GM12892 (cell line): ENCODE results near the gene KCNA4. TPM values are rescaled to one million over a fixed set of nuclear protein-coding genes. Genes with fewer than 3 reads are reported as not detected.
"Not testable (repeated sequence)": the region's sequence is repeated elsewhere in the genome, so short reads cannot be mapped to it uniquely, and the experiment has no call there.

ENCODE experiments used
- DNase-seq: peaks from one replicate; pipeline ENCODE4 v3.0.0; 2011; ENCODE audit not compliant: insufficient read length
- FAIRE-seq: peaks from 2 replicates; lab custom pipeline; 2011; peaks lifted over from hg19 to GRCh38; lab: Jason Lieb, UNC
- POLR2A ChIP-seq: IDR thresholded peaks from 2 replicates; pipeline ENCODE4 v1.6.1; 2011; ENCODE audit warnings: low read depth, low read length, control low read depth
- POLR2AphosphoS5 ChIP-seq: IDR thresholded peaks from 2 replicates; pipeline ENCODE4 v1.6.1; 2011; ENCODE audit warnings: low read depth, low read length, control low read depth
- TAF1 ChIP-seq: IDR thresholded peaks from 2 replicates; pipeline ENCODE4 v1.6.1; 2011; ENCODE audit warnings: low read depth, mild to moderate bottlenecking, control low read depth, low read length, borderline replicate concordance
- polyA plus RNA-seq: library from polyadenylated mRNA; unstranded; fragments of >200 nt; gene quantifications from one replicate; pipeline ENCODE4 v1.2.1, GENCODE V29; 2012; ENCODE audit warnings: missing spikeins, inconsistent platforms; ENCODE audit not compliant: missing spikeins

KCNA4 gene
- not detected for polyA plus RNA-seq

DNA sequence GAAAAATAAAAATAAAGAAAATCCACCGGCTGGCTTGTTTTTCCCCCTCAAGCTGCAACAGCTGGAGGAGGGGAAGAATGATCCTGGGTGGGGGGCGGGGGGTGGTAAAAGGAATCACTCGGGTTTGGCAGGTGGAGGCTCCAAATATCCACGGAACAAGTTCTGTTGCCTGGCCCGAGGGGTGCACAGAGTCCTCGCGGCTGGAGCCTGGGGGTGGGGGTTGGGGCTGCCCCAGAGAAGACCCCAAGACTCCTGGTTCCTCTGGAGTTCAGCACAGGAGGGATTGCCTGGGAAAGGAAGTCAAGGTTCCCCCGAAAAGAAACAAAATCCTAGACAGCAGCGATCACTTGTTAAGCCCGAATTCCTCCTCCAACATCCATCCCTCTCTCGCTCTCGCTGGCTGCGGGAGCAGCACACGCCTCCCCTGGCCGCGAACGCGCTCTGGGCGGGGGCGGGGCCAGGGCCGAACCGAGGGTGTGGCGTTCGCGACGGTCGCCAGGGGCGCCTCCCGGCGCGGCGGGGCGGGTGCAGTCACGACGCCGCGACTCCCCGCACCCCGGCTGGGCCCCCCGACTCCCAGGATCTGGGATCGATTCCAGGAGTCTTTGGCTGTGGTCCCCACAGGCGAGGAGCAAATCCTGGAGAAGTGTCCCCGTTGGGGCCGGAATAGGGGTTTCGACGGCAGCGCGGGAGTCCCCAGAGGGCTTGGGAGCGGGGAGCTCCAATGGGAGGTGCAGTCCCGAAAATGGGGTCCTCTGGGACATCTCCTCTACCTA lies at the start of gene KCNA4:
Gene KCNA4 (minus strand): TSS at position 443 of the 776 bp plus-strand sequence. CDS start 4,352 bp downstream, outside the sequence.
- TF ChIP-seq POLR2AphosphoS5 (no peak), TAF1 (no peak), POLR2A (no peak)
- DNase-seq = no peak
- FAIRE-seq = no peak

DNA sequence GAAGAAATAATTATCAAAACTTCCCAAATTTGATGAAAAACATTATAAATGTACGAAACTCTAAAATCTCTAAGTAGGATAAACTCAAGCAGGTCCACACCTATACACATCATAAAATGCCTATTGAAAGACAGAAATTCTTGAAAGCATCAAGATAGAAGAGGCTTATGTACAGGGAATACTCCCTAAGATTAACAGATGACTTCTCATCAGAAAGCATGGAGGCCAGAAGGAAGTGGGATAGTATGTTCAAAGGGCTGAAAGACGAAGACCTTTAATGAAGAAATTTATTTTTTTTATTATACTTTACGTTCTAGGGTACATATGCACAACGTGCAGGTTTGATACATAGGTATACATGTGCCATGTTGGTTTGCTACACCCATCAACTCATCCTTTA lies 45.3 kb upstream of the KCNA4 start:
- DNase-seq = no peak
- no peak for FAIRE-seq
- TF ChIP-seq POLR2A (no peak), POLR2AphosphoS5 (no peak), TAF1 (no peak)

- no peak for TF ChIP-seq POLR2A
- TF ChIP-seq POLR2AphosphoS5 = no peak
- no peak for TF ChIP-seq TAF1
- DNase-seq (no peak), FAIRE-seq (no peak)
Observed at GRCh38 chr11:30059172-30059815, 42.5 kb upstream of the KCNA4 start.

DNA sequence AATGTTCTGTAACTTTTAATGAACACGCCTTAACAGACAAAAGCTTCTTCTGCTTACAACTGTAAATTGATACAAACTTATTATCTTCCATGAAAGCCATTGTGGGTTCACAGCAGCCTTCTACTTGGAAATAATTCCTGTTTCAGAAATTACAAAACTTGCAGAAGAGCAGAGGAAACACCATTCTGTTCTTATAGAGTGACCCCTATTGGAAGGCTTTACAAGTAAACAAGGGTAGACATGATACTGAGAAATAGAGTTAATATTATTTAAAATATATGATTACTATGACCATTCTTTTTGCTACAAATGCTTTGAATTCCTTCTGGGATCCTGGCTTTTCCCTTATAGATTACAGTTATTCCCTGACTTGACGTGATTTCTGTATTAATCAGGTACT lies 32.4 kb upstream of the KCNA4 start:
- FAIRE-seq (no peak), DNase-seq (no peak)
- no peak for TF ChIP-seq POLR2A
- TF ChIP-seq TAF1 = no peak
- TF ChIP-seq POLR2AphosphoS5 = no peak

GRCh38 chr11:30046578-30046945 lies 29.7 kb upstream of the KCNA4 start:
- TF ChIP-seq TAF1 = no peak
- no peak for TF ChIP-seq POLR2AphosphoS5
- no peak for TF ChIP-seq POLR2A
- DNase-seq (no peak), FAIRE-seq (no peak)

- FAIRE-seq (no peak), DNase-seq (no peak)
- TF ChIP-seq POLR2AphosphoS5 = no peak
- TF ChIP-seq TAF1 = no peak
Observed at GRCh38 chr11:30045921-30046577, 29.2 kb upstream of the KCNA4 start.

DNA sequence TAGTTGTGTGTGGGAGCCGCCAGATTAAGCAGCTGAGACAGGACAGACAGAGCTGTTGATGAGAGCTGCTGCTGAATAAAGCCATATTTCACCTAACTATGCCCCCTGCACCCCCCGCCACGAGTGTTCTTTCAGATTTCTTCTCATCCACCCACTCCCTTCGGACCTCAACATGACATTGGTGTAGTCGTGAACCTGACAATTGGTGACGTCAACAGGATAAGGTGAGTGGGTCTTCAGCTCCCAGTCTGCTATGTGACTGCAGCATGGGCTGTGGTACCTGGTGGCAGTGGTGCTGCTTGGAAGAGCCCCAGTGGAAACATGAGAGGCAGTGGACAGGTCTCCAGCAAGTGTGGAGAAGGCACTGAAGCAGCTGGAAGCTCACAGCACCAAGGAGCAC lies 28.3 kb upstream of the KCNA4 start:
- TF ChIP-seq POLR2A (no peak), TAF1 (no peak), POLR2AphosphoS5 (no peak)
- FAIRE-seq (no peak), DNase-seq (no peak)

DNA sequence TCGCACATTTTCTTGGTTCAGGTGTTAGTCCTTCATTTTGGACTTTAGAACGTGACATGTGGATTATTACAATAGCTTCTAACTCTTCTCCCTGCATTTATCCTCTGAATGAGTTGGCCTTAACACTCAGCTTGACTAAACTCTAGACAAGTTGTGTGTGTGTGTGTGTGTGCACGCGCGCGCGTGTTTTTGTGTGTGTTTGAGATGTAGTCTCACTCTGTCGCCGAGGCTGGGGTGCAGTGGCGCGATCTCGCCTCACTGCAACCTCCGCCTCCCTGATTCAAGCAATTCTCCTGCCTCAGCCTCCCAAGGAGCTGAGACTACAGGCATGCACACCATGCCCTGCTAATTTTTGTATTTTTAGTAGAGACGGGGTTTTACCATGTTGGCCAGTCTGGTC lies 24.3 kb upstream of the KCNA4 start:
- FAIRE-seq = no peak
- DNase-seq = no peak
- TF ChIP-seq TAF1 = no peak
- TF ChIP-seq POLR2AphosphoS5 = no peak
- TF ChIP-seq POLR2A = no peak

DNA sequence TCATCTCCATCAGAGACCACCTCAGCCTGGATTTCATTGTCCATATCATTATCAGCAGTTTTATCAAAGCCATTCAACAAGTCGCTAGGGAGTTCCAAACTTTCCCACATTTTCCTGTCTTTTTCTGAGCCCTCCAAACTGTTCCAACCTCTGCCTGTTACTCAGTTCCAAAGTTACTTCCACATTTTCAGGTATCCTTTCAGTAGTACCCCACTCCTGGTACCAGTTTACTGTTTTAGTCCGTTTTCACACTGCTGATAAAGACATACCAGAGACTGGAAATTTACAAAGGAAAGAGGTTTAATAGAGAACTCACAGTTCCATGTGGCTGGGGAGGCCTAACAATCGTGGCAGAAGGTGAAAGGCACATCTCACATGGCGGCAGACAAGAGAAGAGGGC lies 17.9 kb upstream of the KCNA4 start:
- not testable (repeated sequence) for FAIRE-seq, DNase-seq

- not testable (repeated sequence) for FAIRE-seq, DNase-seq
Observed at GRCh38 chr11:30034166-30034565, 17.3 kb upstream of the KCNA4 start.

DNA sequence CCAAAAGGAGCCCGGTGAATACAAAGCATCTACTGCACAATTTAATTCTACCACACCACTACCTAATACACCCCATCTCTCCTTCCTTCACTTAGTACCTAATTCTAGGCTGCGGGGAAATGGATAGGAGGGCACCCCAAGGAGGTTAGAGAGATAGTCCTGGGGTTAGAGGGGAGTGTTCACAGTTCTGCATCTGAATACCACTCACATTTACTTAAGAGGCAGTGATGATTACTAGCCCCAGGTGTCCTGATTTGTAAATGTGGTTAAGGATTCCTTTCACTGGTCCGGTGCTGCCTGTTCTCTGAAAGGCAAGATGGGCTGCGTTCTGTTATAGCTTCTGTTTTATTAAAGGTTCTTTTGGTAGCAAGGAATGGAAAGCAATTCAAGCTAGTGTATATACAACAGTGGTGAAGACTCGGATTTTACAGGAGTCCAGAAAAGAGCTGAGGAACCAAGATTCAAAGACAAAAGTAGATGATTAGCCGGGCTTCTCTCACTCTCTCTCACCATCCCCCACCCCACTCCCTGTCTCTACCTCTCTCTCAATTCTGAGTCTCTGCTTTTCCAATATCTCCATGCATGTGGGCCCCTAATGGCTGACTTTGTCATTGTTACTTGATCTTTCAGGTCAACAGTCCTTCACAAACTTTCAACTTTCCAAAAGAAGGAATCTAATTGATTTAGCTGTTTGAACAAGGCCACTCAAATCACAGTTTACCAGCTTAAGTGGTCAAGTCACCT lies 8.7 kb upstream of the KCNA4 start:
- TF ChIP-seq POLR2A (no peak), TAF1 (no peak), POLR2AphosphoS5 (no peak)
- no peak for DNase-seq
- FAIRE-seq = no peak

DNA sequence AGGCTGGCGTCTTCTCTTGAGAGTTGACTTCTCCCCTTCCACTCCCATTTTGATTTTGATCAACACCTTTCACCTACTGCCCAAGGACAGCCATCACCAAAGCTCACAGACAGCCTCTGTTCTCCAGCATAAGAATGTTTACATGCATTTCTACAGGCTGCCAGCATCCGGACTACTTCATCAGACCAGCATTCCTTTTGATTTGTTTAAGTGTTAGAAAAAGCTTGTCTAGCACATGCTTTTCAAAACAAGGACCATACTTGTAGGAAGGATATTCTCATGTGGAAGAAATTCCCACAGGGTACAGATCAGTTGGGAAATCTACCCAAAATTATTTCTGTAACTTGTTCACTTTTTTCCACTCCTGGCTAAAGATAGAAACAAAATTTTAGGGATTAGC lies 6.2 kb upstream of the KCNA4 start:
- DNase-seq (no peak), FAIRE-seq (no peak)
- TF ChIP-seq POLR2AphosphoS5 (no peak), TAF1 (no peak), POLR2A (no peak)
